ENCODE data around the gene POLD4.
A peak's percentile ranks its signal among the peaks of the same experiment; 100 is the strongest.

POLD4 gene

GRCh38 chr11:67349036-67349435 is 4.3 kb downstream of the POLD4 start:
- no peak for DNase-seq (ENCODE audit: low read depth)
- TF ChIP-seq CTCF (IDR thresholded peaks at IDR 0.05; ENCODE audit: control insufficient read depth, extremely low read depth, insufficient read depth): no peak
- no peak overlapping the region for H3K4me3 ChIP-seq (ENCODE audit: low read depth, low read length)

GRCh38 chr11:67347964-67348749 is 5.2 kb downstream of the POLD4 start:
- no peak overlapping the region for H3K4me3 ChIP-seq (ENCODE audit: low read depth, low read length)
- DNase-seq (ENCODE audit: low read depth): no peak
- no peak for TF ChIP-seq CTCF (IDR thresholded peaks at IDR 0.05; ENCODE audit: control insufficient read depth, extremely low read depth, insufficient read depth)

GRCh38 chr11:67345920-67346819 is 7.2 kb downstream of the POLD4 start:
- peak; percentile 91 for DNase-seq (ENCODE audit: low read depth)
- no peak overlapping the region for H3K4me3 ChIP-seq (ENCODE audit: low read depth, low read length)
- TF ChIP-seq CTCF (IDR thresholded peaks at IDR 0.05; ENCODE audit: control insufficient read depth, extremely low read depth, insufficient read depth): peak; percentile 56

GRCh38 chr11:67345247-67345919 is 8.0 kb downstream of the POLD4 start:
- no peak overlapping the region for H3K4me3 ChIP-seq (ENCODE audit: low read depth, low read length)
- DNase-seq (ENCODE audit: low read depth): no peak
- TF ChIP-seq CTCF (IDR thresholded peaks at IDR 0.05; ENCODE audit: control insufficient read depth, extremely low read depth, insufficient read depth): no peak

GRCh38 chr11:67344264-67344663 is 9.1 kb downstream of the POLD4 start:
- no peak for TF ChIP-seq CTCF (IDR thresholded peaks at IDR 0.05; ENCODE audit: control insufficient read depth, extremely low read depth, insufficient read depth)
- no peak for DNase-seq (ENCODE audit: low read depth)
- H3K4me3 ChIP-seq (ENCODE audit: low read depth, low read length): no peak overlapping the region

- DNase-seq (ENCODE audit: low read depth): no peak
- no peak for TF ChIP-seq CTCF (IDR thresholded peaks at IDR 0.05; ENCODE audit: control insufficient read depth, extremely low read depth, insufficient read depth)
- no peak overlapping the region for H3K4me3 ChIP-seq (ENCODE audit: low read depth, low read length)
Measured at GRCh38 chr11:67337257-67337656, 16.1 kb downstream of the POLD4 start.

Measured in LNCaP clone FGC (cell line).